Duodenal mucosa (tissue), 2 donors: Measurements from ENCODE around the gene DUOX1.
"Not testable (repeated sequence)": the region's sequence is repeated elsewhere in the genome, so short reads cannot be mapped to it uniquely, and the experiment has no call there.

ENCODE experiments used
- H3K27ac ChIP-seq: one replicate; pipeline ENCODE4 v1.7.0; 2013; ENCODE audit warnings: low read depth, low read length
- H3K27me3 ChIP-seq, 2 donors: one replicate each; pipeline ENCODE4 v1.7.0; 2013; ENCODE audit warnings: low read length in 2 of 2, control low read depth in 1 of 2; ENCODE audit not compliant: insufficient read depth in 2 of 2, control insufficient read depth in 1 of 2
- H3K36me3 ChIP-seq, 2 donors: one replicate each; pipeline ENCODE4 v1.7.0; 2013; ENCODE audit warnings: low read length in 2 of 2, control low read depth in 1 of 2; ENCODE audit not compliant: insufficient read depth in 2 of 2, control insufficient read depth in 1 of 2
- H3K4me1 ChIP-seq, 2 donors: one replicate each; pipeline ENCODE4 v1.7.0; 2013; ENCODE audit warnings: low read length in 2 of 2, control low read depth in 1 of 2; ENCODE audit not compliant: insufficient read depth in 2 of 2, control insufficient read depth in 1 of 2
- H3K4me3 ChIP-seq, 2 donors: one replicate each; pipeline ENCODE4 v1.7.0; 2013; ENCODE audit warnings: low read length in 2 of 2, low read depth in 1 of 2
- H3K9ac ChIP-seq, 2 donors: one replicate each; pipeline ENCODE4 v1.7.0; 2013; ENCODE audit warnings: low read length in 2 of 2, low read depth in 1 of 2
- H3K9me3 ChIP-seq, 2 donors: one replicate each; pipeline ENCODE4 v1.7.0; 2013; ENCODE audit warnings: low read length in 2 of 2, control low read depth in 1 of 2; ENCODE audit not compliant: control insufficient read depth in 1 of 2

Gene DUOX1

GRCh38 chr15:45093013-45093412 is 36.8 kb upstream of the DUOX1 start:
- H3K4me1 ChIP-seq = no peaks in the 10 kb centered on the region
- no peak overlapping the region for H3K27ac ChIP-seq
- no peaks in the 10 kb centered on the region for H3K9me3 ChIP-seq
- H3K27me3 ChIP-seq = no peaks in the 10 kb centered on the region
- H3K36me3 ChIP-seq = no peaks in the 10 kb centered on the region
- H3K9ac ChIP-seq = no peak overlapping the region
- H3K4me3 ChIP-seq = no peak overlapping the region

- H3K36me3 ChIP-seq = no peaks in the 10 kb centered on the region
- H3K4me1 ChIP-seq = no peaks in the 10 kb centered on the region
- H3K9ac ChIP-seq = no peak overlapping the region
Observed at GRCh38 chr15:45093622-45094357, 36.0 kb upstream of the DUOX1 start.

GRCh38 chr15:45094358-45094730 is 35.5 kb upstream of the DUOX1 start:
- no peaks in the 10 kb centered on the region for H3K36me3 ChIP-seq
- H3K9me3 ChIP-seq = no peaks in the 10 kb centered on the region
- H3K4me1 ChIP-seq = no peaks in the 10 kb centered on the region
- H3K9ac ChIP-seq = no peak overlapping the region
- H3K27ac ChIP-seq = no peak overlapping the region
- no peaks in the 10 kb centered on the region for H3K27me3 ChIP-seq
- no peak overlapping the region for H3K4me3 ChIP-seq

More at GRCh38 chr15:45093622-45094357, 36.0 kb upstream of the DUOX1 start:
- H3K9me3 ChIP-seq = no peaks in the 10 kb centered on the region
- no peak overlapping the region for H3K27ac ChIP-seq
- H3K27me3 ChIP-seq = no peaks in the 10 kb centered on the region
- no peak overlapping the region for H3K4me3 ChIP-seq

GRCh38 chr15:45095661-45096060 is 34.1 kb upstream of the DUOX1 start:
- Histone ChIP-seq H3K27me3 (no peaks in the 10 kb centered on the region), H3K4me1 (no peaks in the 10 kb centered on the region), H3K4me3 (no peak overlapping the region), H3K9ac (no peak overlapping the region), H3K36me3 (no peaks in the 10 kb centered on the region), H3K27ac (no peak overlapping the region), H3K9me3 (no peaks in the 10 kb centered on the region)

- Histone ChIP-seq H3K4me3 (no peak overlapping the region), H3K9ac (no peak overlapping the region), H3K27me3 (no peaks in the 10 kb centered on the region), H3K36me3 (no peaks in the 10 kb centered on the region), H3K9me3 (no peaks in the 10 kb centered on the region), H3K4me1 (no peaks in the 10 kb centered on the region), H3K27ac (no peak overlapping the region)
Observed at GRCh38 chr15:45097466-45097865, 32.3 kb upstream of the DUOX1 start.

GRCh38 chr15:45099549-45100165 is 30.1 kb upstream of the DUOX1 start:
- no peaks in the 10 kb centered on the region for H3K36me3 ChIP-seq
- no peak overlapping the region for H3K27ac ChIP-seq
- no peaks in the 10 kb centered on the region for H3K4me1 ChIP-seq
- no peak overlapping the region for H3K9ac ChIP-seq
- H3K27me3 ChIP-seq = peaks cover 0 to 3% of the 10 kb centered on the region in 2 donors
- no peaks in the 10 kb centered on the region for H3K9me3 ChIP-seq
- H3K4me3 ChIP-seq = no peak overlapping the region

GRCh38 chr15:45100884-45101625 is 28.7 kb upstream of the DUOX1 start:
- H3K27ac ChIP-seq = no peak overlapping the region
- H3K4me3 ChIP-seq = no peak overlapping the region
- H3K9ac ChIP-seq = no peak overlapping the region
- peaks cover 0 to 3% of the 10 kb centered on the region in 2 donors for H3K27me3 ChIP-seq
- H3K36me3 ChIP-seq = no peaks in the 10 kb centered on the region
- no peaks in the 10 kb centered on the region for H3K4me1 ChIP-seq
- H3K9me3 ChIP-seq = no peaks in the 10 kb centered on the region

GRCh38 chr15:45101749-45102148 is 28.0 kb upstream of the DUOX1 start:
- no peak overlapping the region for H3K9ac ChIP-seq
- H3K9me3 ChIP-seq = no peaks in the 10 kb centered on the region
- H3K36me3 ChIP-seq = no peaks in the 10 kb centered on the region
- H3K27ac ChIP-seq = no peak overlapping the region
- no peaks in the 10 kb centered on the region for H3K4me1 ChIP-seq
- H3K4me3 ChIP-seq = no peak overlapping the region
- peaks cover 0 to 3% of the 10 kb centered on the region in 2 donors for H3K27me3 ChIP-seq

- Histone ChIP-seq H3K36me3 (no peaks in the 10 kb centered on the region), H3K9me3 (no peaks in the 10 kb centered on the region), H3K4me3 (no peak overlapping the region), H3K4me1 (no peaks in the 10 kb centered on the region), H3K27me3 (peaks cover 0 to 3% of the 10 kb centered on the region in 2 donors), H3K9ac (no peak overlapping the region), H3K27ac (no peak overlapping the region)
Observed at GRCh38 chr15:45102226-45102625, 27.6 kb upstream of the DUOX1 start.

- H3K9me3 ChIP-seq = not testable (repeated sequence)
Observed at GRCh38 chr15:45104170-45104569, 25.6 kb upstream of the DUOX1 start.

More at GRCh38 chr15:45104170-45104569, 25.6 kb upstream of the DUOX1 start:
- not testable (repeated sequence) for H3K36me3 ChIP-seq, H3K4me3 ChIP-seq, H3K27ac ChIP-seq, H3K4me1 ChIP-seq, H3K27me3 ChIP-seq, H3K9ac ChIP-seq
